Measurements from ENCODE around the gene CDC42EP2. TPM values are rescaled to one million over a fixed set of nuclear protein-coding genes. Genes with fewer than 3 reads are reported as not detected.

Gene CDC42EP2
- total RNA-seq, 1 donor from 2014 or later: 37.7 TPM

GRCh38 chr11:65354265-65355012 lies 39.8 kb downstream of the CDC42EP2 start, which contains the start of gene TIGD3:
Gene TIGD3 (plus strand): TSS chr11:65354751. CDS start chr11:65355809, 1,058 bp downstream.
- DNase-seq (ENCODE audit: low spot score): peak; percentile 98
- no peak for TF ChIP-seq CTCF (IDR thresholded peaks at IDR 0.05; ENCODE audit: unreplicated experiment)
- peaks cover 20% of the 10 kb centered on the region for H3K4me1 Mint-ChIP-seq (ENCODE audit: unreplicated experiment)
- H3K9me3 Mint-ChIP-seq (ENCODE audit: unreplicated experiment): no peaks in the 10 kb centered on the region
- peaks cover 8% of the 10 kb centered on the region for H3K27me3 Mint-ChIP-seq (ENCODE audit: unreplicated experiment)
- H3K4me3 Mint-ChIP-seq (ENCODE audit: unreplicated experiment): peak within 1 kb of the TSS; percentile 87
- peaks cover 20% of the 10 kb centered on the region for H3K36me3 Mint-ChIP-seq (ENCODE audit: low read depth, unreplicated experiment)
- H3K27ac Mint-ChIP-seq (ENCODE audit: unreplicated experiment): peak within 1 kb of the TSS; percentile 55

- peaks cover 20% of the 10 kb centered on the region for H3K4me1 Mint-ChIP-seq (ENCODE audit: unreplicated experiment)
- H3K27ac Mint-ChIP-seq (ENCODE audit: unreplicated experiment): no peak overlapping the region
These were observed 40.5 kb downstream of the CDC42EP2 start for GRCh38 chr11:65355013-65355775.

GRCh38 chr11:65355776-65356393 lies 41.2 kb downstream of the CDC42EP2 start:
- peaks cover 20% of the 10 kb centered on the region for H3K4me1 Mint-ChIP-seq (ENCODE audit: unreplicated experiment)
- no peak for TF ChIP-seq CTCF (IDR thresholded peaks at IDR 0.05; ENCODE audit: unreplicated experiment)
- no peaks in the 10 kb centered on the region for H3K9me3 Mint-ChIP-seq (ENCODE audit: unreplicated experiment)
- peak; percentile 33 for DNase-seq (ENCODE audit: low spot score)
- H3K27me3 Mint-ChIP-seq (ENCODE audit: unreplicated experiment): peaks cover 8% of the 10 kb centered on the region
- peaks cover 20% of the 10 kb centered on the region for H3K36me3 Mint-ChIP-seq (ENCODE audit: low read depth, unreplicated experiment)
- peak overlapping the region; percentile 85 for H3K4me3 Mint-ChIP-seq (ENCODE audit: unreplicated experiment)
- H3K27ac Mint-ChIP-seq (ENCODE audit: unreplicated experiment): no peak overlapping the region

More at GRCh38 chr11:65355013-65355775, 40.5 kb downstream of the CDC42EP2 start:
- no peak for DNase-seq (ENCODE audit: low spot score)
- Mint-ChIP-seq H3K4me3 (ENCODE audit: unreplicated experiment) (peak overlapping the region; percentile 85), H3K9me3 (ENCODE audit: unreplicated experiment) (no peaks in the 10 kb centered on the region), H3K36me3 (ENCODE audit: low read depth, unreplicated experiment) (peaks cover 20% of the 10 kb centered on the region), H3K27me3 (ENCODE audit: unreplicated experiment) (peaks cover 8% of the 10 kb centered on the region)
- TF ChIP-seq CTCF (IDR thresholded peaks at IDR 0.05; ENCODE audit: unreplicated experiment): no peak

GRCh38 chr11:65356394-65356972 lies 41.8 kb downstream of the CDC42EP2 start:
- no peak for TF ChIP-seq CTCF (IDR thresholded peaks at IDR 0.05; ENCODE audit: unreplicated experiment)
- Mint-ChIP-seq H3K4me3 (ENCODE audit: unreplicated experiment) (peak overlapping the region; percentile 74), H3K27me3 (ENCODE audit: unreplicated experiment) (peaks cover 8% of the 10 kb centered on the region), H3K36me3 (ENCODE audit: low read depth, unreplicated experiment) (peaks cover 19% of the 10 kb centered on the region), H3K9me3 (ENCODE audit: unreplicated experiment) (no peaks in the 10 kb centered on the region), H3K4me1 (ENCODE audit: unreplicated experiment) (peaks cover 20% of the 10 kb centered on the region), H3K27ac (ENCODE audit: unreplicated experiment) (no peak overlapping the region)
- no peak for DNase-seq (ENCODE audit: low spot score)
